ENCODE data around the gene ZBTB7C. TPM values are rescaled to one million over a fixed set of nuclear protein-coding genes. Genes with fewer than 3 reads are reported as not detected.

Gene ZBTB7C
- total RNA-seq, 5 donors from 2014 or later (not counting 1 experiment from before 2014, with no cell fraction given) = 0.06 TPM; not detected in 4

- ATAC-seq (replicated peaks in 1 of 4) (no peak), DNase-seq (no peak)
- Mint-ChIP-seq H3K36me3 (no peaks in the 10 kb centered on the region), H3K9me3 (no peaks in the 10 kb centered on the region), H3K4me3 (no peak overlapping the region), H3K4me1 (no peaks in the 10 kb centered on the region), H3K27me3 (peaks cover 11 to 14% of the 10 kb centered on the region in 2 donors), H3K27ac (no peak overlapping the region)
- no peak overlapping the region for H3K27ac ChIP-seq (ENCODE audit: low read length)
- ChIA-PET CTCF (no interaction called here), POLR2A (no interaction called here)
- H3K4me3 ChIP-seq (ENCODE audit: control insufficient read depth in 1 of 2, extremely low read depth in 1 of 2, low read length in 1 of 2) = no peak overlapping the region
- no peaks in the 10 kb centered on the region for H3K36me3 ChIP-seq (ENCODE audit: control insufficient read depth in 2 of 2, extremely low read depth in 1 of 2, insufficient read depth in 1 of 2, low read length in 1 of 2)
- no peaks in the 10 kb centered on the region for H3K4me1 ChIP-seq (ENCODE audit: control insufficient read depth in 1 of 2, extremely low read depth in 1 of 2, insufficient read depth in 2 of 2, low read length in 2 of 2)
- H3K9me3 ChIP-seq = no peaks in the 10 kb centered on the region
- H3K27me3 ChIP-seq (replicated peaks in 1 of 2; ENCODE audit: control insufficient read depth in 2 of 2, extremely low read depth in 1 of 2, insufficient read depth in 2 of 2, low read length in 1 of 2) = peaks cover 0 to 10% of the 10 kb centered on the region in 2 experiments
- WGBS (ENCODE audit: insufficient coverage) = 63% methylated on average over 1 of the region's 7 CpGs
Measured at GRCh38 chr18:48074929-48075706, 334.1 kb downstream of the ZBTB7C start.

GRCh38 chr18:48073211-48073930, 335.8 kb downstream of the ZBTB7C start:
- Histone ChIP-seq H3K4me1 (ENCODE audit: control insufficient read depth in 1 of 2, extremely low read depth in 1 of 2, insufficient read depth in 2 of 2, low read length in 2 of 2) (no peaks in the 10 kb centered on the region), H3K4me3 (ENCODE audit: control insufficient read depth in 1 of 2, extremely low read depth in 1 of 2, low read length in 1 of 2) (no peak overlapping the region), H3K27ac (ENCODE audit: low read length) (no peak overlapping the region), H3K9me3 (no peaks in the 10 kb centered on the region), H3K36me3 (ENCODE audit: control insufficient read depth in 2 of 2, extremely low read depth in 1 of 2, insufficient read depth in 1 of 2, low read length in 1 of 2) (no peaks in the 10 kb centered on the region), H3K27me3 (replicated peaks in 1 of 2; ENCODE audit: control insufficient read depth in 2 of 2, extremely low read depth in 1 of 2, insufficient read depth in 2 of 2, low read length in 1 of 2) (peaks cover 0 to 10% of the 10 kb centered on the region in 2 experiments)
- ATAC-seq (replicated peaks in 1 of 4) (no peak), DNase-seq (no peak)
- Mint-ChIP-seq H3K27me3 (peaks cover 14 to 16% of the 10 kb centered on the region in 2 donors), H3K9me3 (no peaks in the 10 kb centered on the region), H3K4me1 (no peaks in the 10 kb centered on the region), H3K27ac (no peak overlapping the region), H3K36me3 (no peaks in the 10 kb centered on the region), H3K4me3 (no peak overlapping the region)
- POLR2A ChIA-PET = no interaction called here
- WGBS (ENCODE audit: insufficient coverage) = 85% methylated on average over 14 of the region's 15 CpGs
- CTCF ChIA-PET = no interaction called here

- Histone ChIP-seq H3K27ac (ENCODE audit: low read length) (no peak overlapping the region), H3K4me3 (ENCODE audit: control insufficient read depth in 1 of 2, extremely low read depth in 1 of 2, low read length in 1 of 2) (no peak overlapping the region), H3K9me3 (no peaks in the 10 kb centered on the region), H3K4me1 (ENCODE audit: control insufficient read depth in 1 of 2, extremely low read depth in 1 of 2, insufficient read depth in 2 of 2, low read length in 2 of 2) (no peaks in the 10 kb centered on the region), H3K27me3 (replicated peaks in 1 of 2; ENCODE audit: control insufficient read depth in 2 of 2, extremely low read depth in 1 of 2, insufficient read depth in 2 of 2, low read length in 1 of 2) (peaks cover 0 to 9% of the 10 kb centered on the region in 2 experiments), H3K36me3 (ENCODE audit: control insufficient read depth in 2 of 2, extremely low read depth in 1 of 2, insufficient read depth in 1 of 2, low read length in 1 of 2) (no peaks in the 10 kb centered on the region)
- POLR2A ChIA-PET = no interaction called here
- 62% methylated on average over 4 of the region's 18 CpGs for WGBS (ENCODE audit: insufficient coverage)
- DNase-seq (no peak), ATAC-seq (replicated peaks in 1 of 4) (no peak)
- Mint-ChIP-seq H3K27ac (no peak overlapping the region), H3K27me3 (peaks cover 14 to 16% of the 10 kb centered on the region in 2 donors), H3K36me3 (no peaks in the 10 kb centered on the region), H3K4me1 (no peaks in the 10 kb centered on the region), H3K4me3 (no peak overlapping the region), H3K9me3 (no peaks in the 10 kb centered on the region)
- CTCF ChIA-PET = no interaction called here
Measured at GRCh38 chr18:48072428-48073204, 336.6 kb downstream of the ZBTB7C start.

GRCh38 chr18:48068916-48069445, 340.2 kb downstream of the ZBTB7C start:
- ChIA-PET CTCF (no interaction called here), POLR2A (no interaction called here)
- Histone ChIP-seq H3K27ac (ENCODE audit: low read length) (no peak overlapping the region), H3K27me3 (replicated peaks in 1 of 2; ENCODE audit: control insufficient read depth in 2 of 2, extremely low read depth in 1 of 2, insufficient read depth in 2 of 2, low read length in 1 of 2) (peaks cover 0 to 6% of the 10 kb centered on the region in 2 experiments), H3K4me3 (ENCODE audit: control insufficient read depth in 1 of 2, extremely low read depth in 1 of 2, low read length in 1 of 2) (no peak overlapping the region), H3K4me1 (ENCODE audit: control insufficient read depth in 1 of 2, extremely low read depth in 1 of 2, insufficient read depth in 2 of 2, low read length in 2 of 2) (no peaks in the 10 kb centered on the region), H3K36me3 (ENCODE audit: control insufficient read depth in 2 of 2, extremely low read depth in 1 of 2, insufficient read depth in 1 of 2, low read length in 1 of 2) (no peaks in the 10 kb centered on the region), H3K9me3 (no peaks in the 10 kb centered on the region)
- Mint-ChIP-seq H3K36me3 (no peaks in the 10 kb centered on the region), H3K27ac (no peak overlapping the region), H3K27me3 (peaks cover 12 to 20% of the 10 kb centered on the region in 2 donors), H3K4me1 (no peaks in the 10 kb centered on the region), H3K4me3 (no peak overlapping the region), H3K9me3 (no peaks in the 10 kb centered on the region)
- ATAC-seq (replicated peaks in 1 of 4) (no peak), DNase-seq (no peak)
- 81% methylated on average over 9 of the region's 11 CpGs for WGBS (ENCODE audit: insufficient coverage)

GRCh38 chr18:48066225-48066652, 342.9 kb downstream of the ZBTB7C start:
- Mint-ChIP-seq H3K27ac (no peak overlapping the region), H3K9me3 (no peaks in the 10 kb centered on the region)
- WGBS (ENCODE audit: insufficient coverage) = no CpG with 5 or more reads among the region's 4 CpGs

GRCh38 chr18:48065601-48065995, 343.6 kb downstream of the ZBTB7C start:
- no peak overlapping the region for H3K4me3 ChIP-seq (ENCODE audit: control insufficient read depth in 1 of 2, extremely low read depth in 1 of 2, low read length in 1 of 2)
- H3K36me3 ChIP-seq (ENCODE audit: control insufficient read depth in 2 of 2, extremely low read depth in 1 of 2, insufficient read depth in 1 of 2, low read length in 1 of 2) = no peaks in the 10 kb centered on the region
- Mint-ChIP-seq H3K9me3 (no peaks in the 10 kb centered on the region), H3K4me3 (no peak overlapping the region), H3K27me3 (peaks cover 7 to 14% of the 10 kb centered on the region in 2 donors), H3K27ac (no peak overlapping the region), H3K4me1 (no peaks in the 10 kb centered on the region), H3K36me3 (no peaks in the 10 kb centered on the region)
- H3K4me1 ChIP-seq (ENCODE audit: control insufficient read depth in 1 of 2, extremely low read depth in 1 of 2, insufficient read depth in 2 of 2, low read length in 2 of 2) = no peaks in the 10 kb centered on the region
- H3K27me3 ChIP-seq (replicated peaks in 1 of 2; ENCODE audit: control insufficient read depth in 2 of 2, extremely low read depth in 1 of 2, insufficient read depth in 2 of 2, low read length in 1 of 2) = peaks cover 0 to 20% of the 10 kb centered on the region in 2 experiments
- ChIA-PET CTCF (no interaction called here), POLR2A (interaction anchor here in 1 of 2 donors (0.6 kb wide), 1 partner anchor 237 kb away, joined by 9 read pairs; no protein-coding TSS in a partner anchor)
- ATAC-seq (replicated peaks in 1 of 4) (no peak), DNase-seq (no peak)
- WGBS (ENCODE audit: insufficient coverage) = no CpG with 5 or more reads among the region's 3 CpGs
- no peaks in the 10 kb centered on the region for H3K9me3 ChIP-seq
- no peak overlapping the region for H3K27ac ChIP-seq (ENCODE audit: low read length)

More at GRCh38 chr18:48066225-48066652, 342.9 kb downstream of the ZBTB7C start:
- CTCF ChIA-PET = no interaction called here
- H3K4me3 Mint-ChIP-seq = no peak overlapping the region
- POLR2A ChIA-PET = no interaction called here
- H3K27me3 Mint-ChIP-seq = peaks cover 6 to 14% of the 10 kb centered on the region in 2 donors
- Histone ChIP-seq H3K4me3 (ENCODE audit: control insufficient read depth in 1 of 2, extremely low read depth in 1 of 2, low read length in 1 of 2) (no peak overlapping the region), H3K4me1 (ENCODE audit: control insufficient read depth in 1 of 2, extremely low read depth in 1 of 2, insufficient read depth in 2 of 2, low read length in 2 of 2) (no peaks in the 10 kb centered on the region), H3K9me3 (no peaks in the 10 kb centered on the region), H3K27ac (ENCODE audit: low read length) (no peak overlapping the region), H3K36me3 (ENCODE audit: control insufficient read depth in 2 of 2, extremely low read depth in 1 of 2, insufficient read depth in 1 of 2, low read length in 1 of 2) (no peaks in the 10 kb centered on the region), H3K27me3 (replicated peaks in 1 of 2; ENCODE audit: control insufficient read depth in 2 of 2, extremely low read depth in 1 of 2, insufficient read depth in 2 of 2, low read length in 1 of 2) (peaks cover 0 to 15% of the 10 kb centered on the region in 2 experiments)
- H3K36me3 Mint-ChIP-seq = no peaks in the 10 kb centered on the region
- DNase-seq (no peak), ATAC-seq (replicated peaks in 1 of 4) (no peak)
- H3K4me1 Mint-ChIP-seq = no peaks in the 10 kb centered on the region
